Large intestine (tissue), 3 donors: Measurements from ENCODE around the gene VSTM4. TPM values are rescaled to one million over a fixed set of nuclear protein-coding genes. Genes with fewer than 3 reads are reported as not detected.

Experiments used
- DNase-seq, 2 donors: peaks; one replicate each; pipeline versions ENCODE4 v3.0.0 to v3.0.0-alpha.2; 2013
- H3K27ac ChIP-seq: one replicate; pipeline ENCODE4 v1.5.1; 2013; ENCODE audit warnings: low read length
- H3K27me3 ChIP-seq: 2 replicates; pipeline ENCODE4 v1.6.1; 2013; ENCODE audit warnings: low read length; ENCODE audit not compliant: control insufficient read depth, insufficient read depth
- H3K36me3 ChIP-seq: 2 replicates; pipeline ENCODE4 v1.6.1; 2013; ENCODE audit warnings: low read length; ENCODE audit not compliant: control insufficient read depth, insufficient read depth
- H3K4me1 ChIP-seq: one replicate; pipeline ENCODE4 v1.6.1; 2013; ENCODE audit warnings: low read length; ENCODE audit not compliant: control insufficient read depth, insufficient read depth
- H3K4me3 ChIP-seq: one replicate; pipeline ENCODE4 v1.5.1; 2013; ENCODE audit warnings: low read length
- H3K9me3 ChIP-seq: one replicate; pipeline ENCODE4 v1.6.1; 2013; ENCODE audit warnings: mild to moderate bottlenecking, low read depth, low read length, moderate library complexity; ENCODE audit not compliant: control insufficient read depth
- WGBS: methylation state at CpG from one replicate; pipeline ENCODE4 v1.1.5; 2013; ENCODE audit warnings: low lambda C conversion rate; ENCODE audit not compliant: insufficient coverage; 5-methylcytosine and 5-hydroxymethylcytosine counted together
- polyA plus RNA-seq: library from polyadenylated mRNA; unstranded; fragments of 120-200 nt; gene quantifications from one replicate; pipeline ENCODE4 v1.2.1, GENCODE V29; 2013

The VSTM4 gene
- polyA plus RNA-seq, 1 donor, result 10.2 TPM

GRCh38 chr10:49134327-49134726 is 19.0 kb upstream of the VSTM4 start:
- Histone ChIP-seq H3K4me3 (no peak overlapping the region), H3K36me3 (no peaks in the 10 kb centered on the region), H3K27ac (no peak overlapping the region), H3K27me3 (peaks cover 2% of the 10 kb centered on the region), H3K4me1 (no peaks in the 10 kb centered on the region), H3K9me3 (no peaks in the 10 kb centered on the region)
- no CpG with 5 or more reads among the region's 3 CpGs for WGBS
- DNase-seq, result no peak

GRCh38 chr10:49133706-49134248 is 18.5 kb upstream of the VSTM4 start, which contains the start of gene FAM170B:
Gene FAM170B, minus strand, starts transcription at chr10:49134021. Its CDS starts 103 bp downstream, at chr10:49133918.
- no peaks in the 10 kb centered on the region for H3K9me3 ChIP-seq
- H3K27ac ChIP-seq, result no peak within 1 kb of the TSS

GRCh38 chr10:49132362-49132737 is 17.0 kb upstream of the VSTM4 start:
- H3K36me3 ChIP-seq, result no peaks in the 10 kb centered on the region
- no peaks in the 10 kb centered on the region for H3K9me3 ChIP-seq

More at GRCh38 chr10:49133706-49134248, 18.5 kb upstream of the VSTM4 start, which contains the start of gene FAM170B:
- Histone ChIP-seq H3K36me3 (no peaks in the 10 kb centered on the region), H3K27me3 (peaks cover 2% of the 10 kb centered on the region), H3K4me1 (no peaks in the 10 kb centered on the region), H3K4me3 (no peak within 1 kb of the TSS)
- no CpG with 5 or more reads among the region's 5 CpGs for WGBS
- DNase-seq, result no peak

GRCh38 chr10:49131507-49132361 is 16.4 kb upstream of the VSTM4 start:
- H3K36me3 ChIP-seq, result no peaks in the 10 kb centered on the region
- no peaks in the 10 kb centered on the region for H3K9me3 ChIP-seq
- H3K4me1 ChIP-seq, result no peaks in the 10 kb centered on the region
- no peak overlapping the region for H3K4me3 ChIP-seq
- H3K27me3 ChIP-seq, result peaks cover 2% of the 10 kb centered on the region
- WGBS, result no CpG with 5 or more reads among the region's 37 CpGs
- no peak overlapping the region for H3K27ac ChIP-seq
- no peak for DNase-seq

More at GRCh38 chr10:49132362-49132737, 17.0 kb upstream of the VSTM4 start:
- DNase-seq, result no peak
- H3K27me3 ChIP-seq, result peaks cover 2% of the 10 kb centered on the region
- no peak overlapping the region for H3K4me3 ChIP-seq
- H3K4me1 ChIP-seq, result no peaks in the 10 kb centered on the region
- WGBS, result 80% methylated on average over 1 of the region's 2 CpGs
- H3K27ac ChIP-seq, result no peak overlapping the region

- H3K4me1 ChIP-seq, result no peaks in the 10 kb centered on the region
- WGBS, result no CpG with 5 or more reads among the region's 1 CpG
- H3K4me3 ChIP-seq, result no peak overlapping the region
- no peaks in the 10 kb centered on the region for H3K36me3 ChIP-seq
- H3K27me3 ChIP-seq, result peaks cover 2% of the 10 kb centered on the region
- no peak overlapping the region for H3K27ac ChIP-seq
- DNase-seq, result no peak
- H3K9me3 ChIP-seq, result no peaks in the 10 kb centered on the region
Observed at GRCh38 chr10:49129376-49129775, 14.1 kb upstream of the VSTM4 start.

GRCh38 chr10:49128854-49129253 is 13.5 kb upstream of the VSTM4 start:
- Histone ChIP-seq H3K27ac (no peak overlapping the region), H3K4me1 (no peaks in the 10 kb centered on the region), H3K36me3 (no peaks in the 10 kb centered on the region), H3K9me3 (no peaks in the 10 kb centered on the region), H3K4me3 (no peak overlapping the region), H3K27me3 (no peaks in the 10 kb centered on the region)
- WGBS, result 71% methylated on average over 4 of the region's 4 CpGs
- no peak for DNase-seq

- Histone ChIP-seq H3K4me3 (no peak overlapping the region), H3K27ac (no peak overlapping the region), H3K36me3 (no peaks in the 10 kb centered on the region), H3K4me1 (no peaks in the 10 kb centered on the region), H3K9me3 (no peaks in the 10 kb centered on the region), H3K27me3 (peaks cover 8% of the 10 kb centered on the region)
- 60% methylated on average over 2 of the region's 7 CpGs for WGBS
- DNase-seq, result no peak
Observed at GRCh38 chr10:49123981-49124950, 8.9 kb upstream of the VSTM4 start.

- Histone ChIP-seq H3K9me3 (no peaks in the 10 kb centered on the region), H3K27me3 (peaks cover 25% of the 10 kb centered on the region), H3K36me3 (no peaks in the 10 kb centered on the region), H3K27ac (no peak overlapping the region), H3K4me3 (no peak overlapping the region), H3K4me1 (no peaks in the 10 kb centered on the region)
- WGBS, result 84% methylated on average over 2 of the region's 3 CpGs
- DNase-seq, result no peak
Observed at GRCh38 chr10:49120911-49121310, 5.6 kb upstream of the VSTM4 start.

GRCh38 chr10:49119746-49120145 is 4.4 kb upstream of the VSTM4 start:
- no CpG with 5 or more reads among the region's 3 CpGs for WGBS
- no peaks in the 10 kb centered on the region for H3K9me3 ChIP-seq
- no peak for DNase-seq
- H3K4me1 ChIP-seq, result peaks cover 3% of the 10 kb centered on the region
- peaks cover 33% of the 10 kb centered on the region for H3K27me3 ChIP-seq
- no peak overlapping the region for H3K4me3 ChIP-seq
- H3K27ac ChIP-seq, result no peak overlapping the region
- H3K36me3 ChIP-seq, result no peaks in the 10 kb centered on the region
